ENCODE data around the gene CELSR1.
A peak's percentile ranks its signal among the peaks of the same experiment; 100 is the strongest.

Gene CELSR1

DNA sequence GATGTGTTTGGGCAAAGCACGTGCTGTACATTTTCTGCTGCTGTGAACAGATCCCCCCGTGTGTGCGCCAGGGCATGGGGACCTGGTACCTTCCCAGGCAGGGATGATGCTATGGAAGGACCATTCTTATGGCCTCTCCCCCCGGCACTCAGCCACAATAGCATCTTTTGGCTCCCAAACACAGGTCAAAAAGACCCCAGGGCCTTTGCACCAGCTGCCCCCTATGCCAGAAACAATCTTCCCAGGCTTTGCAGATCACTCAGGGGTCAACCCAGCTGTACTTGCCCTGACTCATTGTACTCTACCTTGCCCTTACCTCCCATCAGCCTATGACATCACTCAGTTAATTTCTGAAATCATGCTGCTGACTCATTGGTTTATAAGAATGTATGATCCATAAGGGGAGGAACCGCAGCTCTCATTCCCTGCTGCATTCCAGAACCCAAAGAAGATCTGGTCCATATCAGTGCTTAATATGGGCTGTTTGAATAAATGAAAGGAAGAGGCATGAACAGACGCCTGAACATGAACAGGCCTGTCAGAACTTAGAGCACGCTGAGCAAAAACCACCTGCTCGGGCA, 100.7 kb downstream of the CELSR1 start:
- no peaks in the 10 kb centered on the region for H3K79me2 ChIP-seq (ENCODE audit: low read length)
- H3K27ac ChIP-seq (ENCODE audit: low read length) = no peak overlapping the region
- H2AFZ ChIP-seq (ENCODE audit: low read length) = no peak overlapping the region
- no peaks in the 10 kb centered on the region for H3K9me3 ChIP-seq (replicated peaks; ENCODE audit: insufficient read depth, low read length)
- TF ChIP-seq EZH2 (optimal IDR thresholded peaks at IDR 0.05; ENCODE audit: low read depth, low read length) (no peak), CTCF (IDR thresholded peaks at IDR 0.05; ENCODE audit: low read length) (no peak), EZH2phosphoT487 (IDR thresholded peaks at IDR 0.05; ENCODE audit: low read length) (no peak)
- peaks cover 6% of the 10 kb centered on the region; the same call in 1 of the 2 replicates for H3K4me1 ChIP-seq (ENCODE audit: low read length)
- no peak overlapping the region for H3K4me3 ChIP-seq (ENCODE audit: low read length)
- DNase-seq = no peak
- no peak overlapping the region for H3K4me2 ChIP-seq (ENCODE audit: low read depth, low read length)
- H3K27me3 ChIP-seq (replicated peaks; ENCODE audit: insufficient read depth, low read length) = peaks cover 43% of the 10 kb centered on the region
- H3K36me3 ChIP-seq (replicated peaks; ENCODE audit: insufficient read depth, low read length) = no peaks in the 10 kb centered on the region
- no peak overlapping the region for H3K9ac ChIP-seq (ENCODE audit: low read length)
- no peaks in the 10 kb centered on the region for H3K9me2 ChIP-seq (replicated peaks; ENCODE audit: insufficient read depth, low read length)
- no peaks in the 10 kb centered on the region for H4K20me1 ChIP-seq (ENCODE audit: insufficient read depth, low read length)
- H3F3A ChIP-seq (ENCODE audit: insufficient read depth, low read length) = no peaks in the 10 kb centered on the region

GRCh38 chr22:46433318-46433717, 104.1 kb downstream of the CELSR1 start:
- Histone ChIP-seq H3K79me2 (ENCODE audit: low read length) (no peaks in the 10 kb centered on the region), H3K4me1 (ENCODE audit: low read length) (peaks cover 6% of the 10 kb centered on the region; the same call in 1 of the 2 replicates), H2AFZ (ENCODE audit: low read length) (no peak overlapping the region), H3K9me3 (replicated peaks; ENCODE audit: insufficient read depth, low read length) (no peaks in the 10 kb centered on the region), H3K4me3 (ENCODE audit: low read length) (no peak overlapping the region), H3K36me3 (replicated peaks; ENCODE audit: insufficient read depth, low read length) (no peaks in the 10 kb centered on the region), H3F3A (ENCODE audit: insufficient read depth, low read length) (no peaks in the 10 kb centered on the region), H3K9me2 (replicated peaks; ENCODE audit: insufficient read depth, low read length) (no peaks in the 10 kb centered on the region), H4K20me1 (ENCODE audit: insufficient read depth, low read length) (no peaks in the 10 kb centered on the region), H3K27ac (ENCODE audit: low read length) (no peak overlapping the region), H3K27me3 (replicated peaks; ENCODE audit: insufficient read depth, low read length) (peaks cover 16% of the 10 kb centered on the region), H3K4me2 (ENCODE audit: low read depth, low read length) (no peak overlapping the region), H3K9ac (ENCODE audit: low read length) (no peak overlapping the region)
- no peak for TF ChIP-seq EZH2phosphoT487 (IDR thresholded peaks at IDR 0.05; ENCODE audit: low read length)
- no peak for DNase-seq

DNA sequence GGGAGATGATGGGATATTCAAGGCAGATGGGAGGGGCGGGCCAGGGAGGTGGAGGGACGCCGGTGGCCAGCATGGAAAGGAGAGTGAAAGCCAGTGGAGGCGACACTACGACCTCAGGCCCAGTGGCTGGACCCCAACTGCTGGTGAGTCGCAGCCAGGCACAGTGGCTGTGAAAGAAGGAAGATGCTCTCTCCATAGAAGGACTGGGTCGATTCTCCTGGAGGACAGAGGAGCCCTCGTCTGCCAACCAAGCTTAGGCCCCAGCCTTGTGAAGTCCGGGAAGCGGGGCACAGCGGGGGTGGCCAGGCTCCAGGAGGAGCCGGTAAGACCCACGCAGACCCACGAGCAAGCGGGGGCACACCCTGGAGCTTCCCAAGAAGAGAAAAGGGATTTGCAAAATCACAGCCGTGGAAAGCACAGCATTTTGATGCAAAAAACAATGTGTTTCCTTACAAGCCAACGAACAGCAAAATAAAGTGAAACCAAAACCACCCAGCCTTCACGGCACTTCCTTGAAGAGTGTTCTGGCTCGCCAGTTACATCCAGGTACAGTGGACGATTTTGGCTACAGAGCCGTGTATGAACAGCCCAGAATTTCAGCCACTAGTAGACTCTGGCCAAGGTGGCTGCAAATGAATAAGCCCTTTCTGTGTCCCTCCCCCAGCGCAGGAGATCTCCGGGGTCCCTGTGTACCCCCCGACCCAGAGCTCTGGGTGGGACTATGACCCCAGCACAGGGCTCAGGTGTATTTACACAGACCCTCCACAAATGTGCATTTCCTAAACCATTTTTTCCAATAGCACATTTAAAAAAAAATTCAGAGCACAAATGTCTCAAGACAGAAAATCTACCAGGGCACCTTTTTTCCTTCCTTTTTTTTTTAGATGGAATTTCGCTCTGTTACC, 105.0 kb downstream of the CELSR1 start:
- Histone ChIP-seq H3K27ac (ENCODE audit: low read length) (peak overlapping the region; percentile 26; the same call in 1 of the 2 replicates), H3K4me2 (ENCODE audit: low read depth, low read length) (peak overlapping the region; percentile 82), H3K9ac (ENCODE audit: low read length) (peak overlapping the region; percentile 54), H3K79me2 (ENCODE audit: low read length) (no peaks in the 10 kb centered on the region), H3K4me1 (ENCODE audit: low read length) (peaks cover 6% of the 10 kb centered on the region; the same call in 1 of the 2 replicates), H3K9me3 (replicated peaks; ENCODE audit: insufficient read depth, low read length) (no peaks in the 10 kb centered on the region), H3K36me3 (replicated peaks; ENCODE audit: insufficient read depth, low read length) (no peaks in the 10 kb centered on the region), H2AFZ (ENCODE audit: low read length) (peak overlapping the region; percentile 90), H3K9me2 (replicated peaks; ENCODE audit: insufficient read depth, low read length) (no peaks in the 10 kb centered on the region), H4K20me1 (ENCODE audit: insufficient read depth, low read length) (no peaks in the 10 kb centered on the region), H3F3A (ENCODE audit: insufficient read depth, low read length) (no peaks in the 10 kb centered on the region), H3K4me3 (ENCODE audit: low read length) (peak overlapping the region; percentile 59), H3K27me3 (replicated peaks; ENCODE audit: insufficient read depth, low read length) (peaks cover 11% of the 10 kb centered on the region; the same call in 1 of the 2 replicates)
- TF ChIP-seq CTCF (IDR thresholded peaks at IDR 0.05; ENCODE audit: low read length) = no peak
- no peak for TF ChIP-seq EZH2phosphoT487 (IDR thresholded peaks at IDR 0.05; ENCODE audit: low read length)
- TF ChIP-seq EZH2 (optimal IDR thresholded peaks at IDR 0.05; ENCODE audit: low read depth, low read length) = no peak
- peak; percentile 85 for DNase-seq
